HUES64 (cell line): ENCODE measurements around the gene AMPH.

Source experiments
- H3K27ac ChIP-seq: 2 replicates; pipeline ENCODE4 v1.7.0; 2013; ENCODE audit warnings: low read depth, low read length, inconsistent platforms
- H3K27me3 ChIP-seq: 2 replicates; pipeline ENCODE4 v1.6.1; 2013; ENCODE audit warnings: mild to moderate bottlenecking, low read length; ENCODE audit not compliant: insufficient read depth
- H3K36me3 ChIP-seq: 2 replicates; pipeline ENCODE4 v1.6.1; 2013; ENCODE audit warnings: mild to moderate bottlenecking, low read length; ENCODE audit not compliant: insufficient read depth
- H3K4me1 ChIP-seq: 2 replicates; pipeline ENCODE4 v1.6.1; 2013; ENCODE audit warnings: mild to moderate bottlenecking, low read length, moderate library complexity; ENCODE audit not compliant: insufficient read depth
- H3K4me3 ChIP-seq: 2 replicates; pipeline ENCODE4 v1.5.1; 2013; ENCODE audit warnings: mild to moderate bottlenecking, low read length, moderate library complexity
- H3K9ac ChIP-seq: 2 replicates; pipeline ENCODE4 v1.6.1; 2013; ENCODE audit warnings: mild to moderate bottlenecking, low read depth, low read length
- H3K9me3 ChIP-seq: 2 replicates; pipeline ENCODE4 v1.6.1; 2013; ENCODE audit warnings: low read depth, low read length; ENCODE audit not compliant: insufficient read depth
- WGBS: fragments of 150-250, 120-280 bp; methylation state at CpG from one replicate; pipeline ENCODE4 v1.1.7; 2013; ENCODE audit warnings: missing lambda C conversion rate; 5-methylcytosine and 5-hydroxymethylcytosine counted together

AMPH gene

DNA sequence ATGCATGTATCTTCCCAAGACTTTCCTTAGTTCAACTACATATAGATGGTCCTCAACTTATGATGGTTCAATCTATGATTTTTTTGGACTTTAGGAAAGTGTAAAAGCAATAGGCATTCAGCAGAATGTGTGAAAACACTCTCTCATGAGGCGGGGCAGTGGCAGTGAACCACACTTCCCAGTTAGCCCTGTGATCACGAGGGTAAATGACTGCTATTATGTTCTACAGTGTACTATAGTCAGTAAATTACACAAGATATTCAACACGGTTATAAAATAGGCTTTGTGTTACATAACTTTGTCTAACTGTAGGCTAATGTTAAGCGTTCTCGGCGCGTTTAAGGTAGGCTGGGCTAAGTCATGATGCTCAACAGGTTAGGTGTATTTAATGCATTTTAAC lies 169.3 kb downstream of the AMPH start:
- H3K27me3 ChIP-seq, result no peaks in the 10 kb centered on the region
- H3K36me3 ChIP-seq, result no peaks in the 10 kb centered on the region
- no peaks in the 10 kb centered on the region for H3K9me3 ChIP-seq
- no peaks in the 10 kb centered on the region for H3K4me1 ChIP-seq
- H3K4me3 ChIP-seq, result no peak overlapping the region
- H3K27ac ChIP-seq, result no peak overlapping the region
- no peak overlapping the region for H3K9ac ChIP-seq
- 98% methylated on average over 7 of the region's 7 CpGs for WGBS

GRCh38 chr7:38453826-38454225 lies 177.3 kb downstream of the AMPH start:
- no peaks in the 10 kb centered on the region for H3K9me3 ChIP-seq
- no peak overlapping the region for H3K9ac ChIP-seq
- H3K4me1 ChIP-seq, result no peaks in the 10 kb centered on the region
- no peaks in the 10 kb centered on the region for H3K36me3 ChIP-seq
- H3K27me3 ChIP-seq, result no peaks in the 10 kb centered on the region
- WGBS, result 92% methylated on average over 5 of the region's 5 CpGs
- H3K27ac ChIP-seq, result no peak overlapping the region
- H3K4me3 ChIP-seq, result no peak overlapping the region

- Histone ChIP-seq H3K27ac (no peak overlapping the region), H3K36me3 (no peaks in the 10 kb centered on the region), H3K9me3 (no peaks in the 10 kb centered on the region), H3K4me1 (no peaks in the 10 kb centered on the region), H3K4me3 (no peak overlapping the region), H3K9ac (no peak overlapping the region), H3K27me3 (no peaks in the 10 kb centered on the region)
- 78% methylated on average over 3 of the region's 3 CpGs for WGBS
Observed at GRCh38 chr7:38453168-38453567, 178.0 kb downstream of the AMPH start.

GRCh38 chr7:38452681-38453108 lies 178.5 kb downstream of the AMPH start:
- no peak overlapping the region for H3K4me3 ChIP-seq
- no peaks in the 10 kb centered on the region for H3K27me3 ChIP-seq
- H3K9ac ChIP-seq, result no peak overlapping the region
- 93% methylated on average over 1 of the region's 1 CpG for WGBS
- H3K36me3 ChIP-seq, result no peaks in the 10 kb centered on the region
- no peaks in the 10 kb centered on the region for H3K4me1 ChIP-seq
- H3K27ac ChIP-seq, result no peak overlapping the region
- no peaks in the 10 kb centered on the region for H3K9me3 ChIP-seq

DNA sequence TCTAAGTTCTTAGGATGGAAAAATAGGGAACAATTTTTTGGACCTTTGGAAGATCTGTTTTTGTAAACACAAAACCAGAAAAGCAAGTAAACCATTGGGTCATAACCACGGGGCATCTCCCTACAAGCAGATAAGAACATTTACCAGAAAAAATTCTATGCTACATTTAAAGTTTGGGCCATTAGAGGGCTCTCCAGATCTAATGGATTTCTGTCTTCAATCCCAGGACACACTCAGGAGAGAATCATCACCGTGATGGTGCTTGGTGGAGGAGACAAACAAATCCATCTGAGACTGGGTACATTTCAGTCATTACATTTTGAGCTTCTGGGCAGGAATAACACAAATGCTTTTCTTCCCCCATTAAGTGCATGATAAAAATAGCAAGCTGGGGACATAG lies 179.3 kb downstream of the AMPH start:
- H3K36me3 ChIP-seq, result no peaks in the 10 kb centered on the region
- no peak overlapping the region for H3K9ac ChIP-seq
- H3K9me3 ChIP-seq, result no peaks in the 10 kb centered on the region
- H3K4me3 ChIP-seq, result no peak overlapping the region
- no peaks in the 10 kb centered on the region for H3K27me3 ChIP-seq
- H3K27ac ChIP-seq, result no peak overlapping the region
- 35% methylated on average over 2 of the region's 2 CpGs for WGBS
- no peaks in the 10 kb centered on the region for H3K4me1 ChIP-seq

DNA sequence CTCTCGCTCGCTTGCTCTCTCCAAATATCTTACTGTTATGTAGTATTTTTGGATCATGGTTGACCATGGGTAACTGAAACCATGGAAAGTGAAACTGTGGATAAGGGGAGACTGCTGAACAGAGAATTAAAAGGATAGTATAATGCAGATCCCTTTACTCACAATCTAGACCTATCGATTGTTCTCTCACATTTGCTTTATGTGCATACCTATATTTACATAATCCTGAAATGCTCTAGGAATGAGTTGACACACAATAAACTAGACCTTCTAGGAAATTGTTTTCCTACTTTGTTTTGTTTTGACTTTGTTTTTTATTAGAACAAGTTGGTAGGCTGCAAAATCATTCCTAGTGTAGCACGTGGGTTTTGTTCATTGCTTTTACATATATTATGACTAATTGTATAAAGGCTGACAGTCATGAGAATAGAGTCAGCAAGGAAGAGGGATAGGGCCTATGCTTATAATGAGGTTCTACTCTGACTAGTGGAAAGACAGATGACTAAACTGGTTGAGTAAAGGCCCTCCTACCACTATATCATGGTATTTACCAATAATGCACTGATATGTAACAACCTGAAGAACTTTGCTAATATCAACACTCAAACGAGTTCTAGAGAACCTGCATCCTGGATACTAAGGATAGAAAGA lies 182.5 kb downstream of the AMPH start:
- Histone ChIP-seq H3K4me1 (no peaks in the 10 kb centered on the region), H3K9ac (no peak overlapping the region), H3K36me3 (no peaks in the 10 kb centered on the region), H3K27ac (no peak overlapping the region), H3K27me3 (no peaks in the 10 kb centered on the region), H3K4me3 (no peak overlapping the region), H3K9me3 (no peaks in the 10 kb centered on the region)
- 91% methylated on average over 4 of the region's 5 CpGs for WGBS

DNA sequence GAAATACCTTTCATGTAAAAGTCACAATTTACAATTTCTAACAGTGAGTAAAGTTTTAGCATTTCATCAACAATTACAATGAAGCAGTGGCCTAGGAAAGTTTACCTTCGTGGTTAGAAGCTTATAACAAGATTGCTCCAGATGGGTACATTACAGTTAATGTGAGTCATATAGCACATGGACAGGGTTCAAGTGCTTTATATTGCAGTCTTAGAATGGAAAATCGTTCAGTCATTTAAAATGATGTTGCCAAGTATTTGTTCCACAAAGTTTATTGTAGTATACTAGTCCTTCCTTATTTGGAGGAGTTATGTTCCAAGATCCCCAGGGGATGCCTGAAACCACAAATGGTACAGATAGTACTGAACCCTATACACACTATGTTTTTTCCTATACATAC lies 183.1 kb downstream of the AMPH start:
- Histone ChIP-seq H3K4me1 (no peaks in the 10 kb centered on the region), H3K27ac (no peak overlapping the region), H3K36me3 (no peaks in the 10 kb centered on the region), H3K27me3 (no peaks in the 10 kb centered on the region), H3K9ac (no peak overlapping the region), H3K4me3 (no peak overlapping the region), H3K9me3 (no peaks in the 10 kb centered on the region)
- WGBS, result 82% methylated on average over 2 of the region's 2 CpGs

DNA sequence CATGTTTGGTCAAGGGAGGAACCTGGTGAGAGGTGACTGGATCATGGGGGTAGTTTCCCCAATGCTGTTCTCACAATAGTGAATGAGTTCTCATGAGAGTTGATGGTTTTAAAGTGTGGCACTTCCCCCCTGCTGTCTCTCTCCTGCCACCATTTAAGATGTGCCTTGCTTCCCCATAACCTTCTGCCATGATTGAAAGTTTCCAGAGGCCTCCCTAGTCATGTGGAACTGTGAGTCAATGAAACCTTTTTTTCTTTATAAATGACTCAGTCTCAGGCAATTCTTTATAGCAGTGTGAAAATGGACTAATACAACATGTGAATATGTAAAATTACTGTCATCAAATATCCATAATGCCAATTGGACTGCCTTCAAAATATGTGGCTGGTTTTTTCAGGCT lies 192.2 kb downstream of the AMPH start:
- Histone ChIP-seq H3K4me3 (no peak overlapping the region), H3K27me3 (no peaks in the 10 kb centered on the region), H3K9me3 (no peaks in the 10 kb centered on the region), H3K9ac (no peak overlapping the region), H3K36me3 (no peaks in the 10 kb centered on the region), H3K27ac (no peak overlapping the region), H3K4me1 (no peaks in the 10 kb centered on the region)

DNA sequence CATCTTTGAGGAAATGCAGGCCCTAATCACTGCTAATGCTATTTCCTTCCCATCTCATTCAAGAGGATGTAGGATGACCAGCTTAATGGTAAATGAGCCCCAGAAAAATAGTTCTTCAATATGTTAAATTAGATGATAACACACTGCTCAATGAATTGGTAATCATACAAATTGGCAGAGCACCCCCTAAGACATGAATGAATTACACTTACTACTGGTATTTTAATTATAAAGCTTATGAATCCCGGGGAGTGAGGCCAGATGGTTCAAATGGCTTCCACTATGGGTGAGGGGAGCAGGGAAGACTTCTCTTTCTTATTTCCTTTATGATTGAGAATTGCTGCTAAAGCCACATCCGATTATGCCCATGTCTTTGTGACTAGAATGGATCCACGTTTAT lies 198.5 kb downstream of the AMPH start:
- Histone ChIP-seq H3K9ac (no peak overlapping the region), H3K9me3 (no peaks in the 10 kb centered on the region), H3K36me3 (no peaks in the 10 kb centered on the region), H3K4me3 (no peak overlapping the region), H3K27ac (no peak overlapping the region), H3K4me1 (no peaks in the 10 kb centered on the region), H3K27me3 (no peaks in the 10 kb centered on the region)
- 91% methylated on average over 3 of the region's 3 CpGs for WGBS

- WGBS, result 86% methylated on average over 1 of the region's 1 CpG
- H3K4me3 ChIP-seq, result no peak overlapping the region
- no peak overlapping the region for H3K27ac ChIP-seq
- no peaks in the 10 kb centered on the region for H3K27me3 ChIP-seq
- no peak overlapping the region for H3K9ac ChIP-seq
- H3K36me3 ChIP-seq, result no peaks in the 10 kb centered on the region
- no peaks in the 10 kb centered on the region for H3K9me3 ChIP-seq
- H3K4me1 ChIP-seq, result no peaks in the 10 kb centered on the region
Observed at GRCh38 chr7:38432080-38432479, 199.1 kb downstream of the AMPH start.

- no peaks in the 10 kb centered on the region for H3K4me1 ChIP-seq
- no peaks in the 10 kb centered on the region for H3K9me3 ChIP-seq
- WGBS, result 95% methylated on average over 7 of the region's 7 CpGs
- no peaks in the 10 kb centered on the region for H3K36me3 ChIP-seq
- H3K9ac ChIP-seq, result no peak overlapping the region
- H3K4me3 ChIP-seq, result no peak overlapping the region
- no peak overlapping the region for H3K27ac ChIP-seq
- no peaks in the 10 kb centered on the region for H3K27me3 ChIP-seq
Observed at GRCh38 chr7:38429057-38429456, 202.1 kb downstream of the AMPH start.

DNA sequence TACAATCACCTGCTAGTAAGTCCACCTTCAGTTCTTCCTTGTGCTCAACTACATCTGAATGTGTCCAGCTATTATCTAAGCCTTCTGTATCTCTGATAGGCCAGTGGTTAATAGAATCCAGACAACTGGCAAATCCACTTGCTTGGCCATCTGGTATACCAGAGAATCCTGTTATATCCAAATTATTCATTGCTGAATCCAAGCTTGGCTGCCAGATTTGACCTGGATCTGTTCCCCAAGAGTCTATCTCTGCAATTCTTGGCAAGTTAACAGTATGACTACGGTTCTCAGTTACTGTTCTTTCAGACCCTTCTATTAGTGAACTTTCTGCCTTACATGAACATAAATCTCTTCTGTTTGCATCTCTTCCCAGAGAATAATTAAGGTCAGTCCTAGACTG lies 203.1 kb downstream of the AMPH start:
- Histone ChIP-seq H3K4me3 (no peak overlapping the region), H3K27me3 (no peaks in the 10 kb centered on the region), H3K9ac (no peak overlapping the region), H3K36me3 (no peaks in the 10 kb centered on the region), H3K9me3 (no peaks in the 10 kb centered on the region), H3K27ac (no peak overlapping the region), H3K4me1 (no peaks in the 10 kb centered on the region)
- whole genome bisulfite sequencing, result 92% methylated on average over 1 of the region's 1 CpG
